H9 (cell line): Measurements from ENCODE around the gene TRIM44. TPM values are rescaled to one million over a fixed set of nuclear protein-coding genes. Genes with fewer than 3 reads are reported as not detected.
"Not testable (repeated sequence)": the region's sequence is repeated elsewhere in the genome, so short reads cannot be mapped to it uniquely, and the experiment has no call there.

Source experiments
- DNase-seq: peaks from one replicate; pipeline ENCODE4 v3.0.0-alpha.2; 2017
- H2AFZ ChIP-seq: one replicate; pipeline ENCODE4 v1.6.1; 2013; ENCODE audit warnings: mild to moderate bottlenecking, low read length, control low read depth, moderate library complexity
- H2AK5ac ChIP-seq: 2 replicates; pipeline ENCODE4 v1.6.1; 2013; ENCODE audit warnings: low read length, control low read depth, mixed read lengths; ENCODE audit not compliant: insufficient read length
- H2BK120ac ChIP-seq: one replicate; pipeline ENCODE4 v1.6.1; 2013; ENCODE audit warnings: low read depth, mild to moderate bottlenecking, low read length, control low read depth, inconsistent platforms; ENCODE audit not compliant: poor library complexity, severe bottlenecking
- H2BK12ac ChIP-seq: 2 replicates; pipeline ENCODE4 v1.6.1; 2013; ENCODE audit warnings: low read length, control low read depth, mixed read lengths, low read depth; ENCODE audit not compliant: insufficient read length
- H2BK15ac ChIP-seq: 2 replicates; pipeline ENCODE4 v1.6.1; 2013; ENCODE audit warnings: low read depth, low read length, control low read depth
- H2BK20ac ChIP-seq: one replicate; pipeline ENCODE4 v1.6.1; 2013; ENCODE audit warnings: low read depth, mild to moderate bottlenecking, low read length, control low read depth, inconsistent platforms; ENCODE audit not compliant: poor library complexity, severe bottlenecking
- H2BK5ac ChIP-seq: 2 replicates; pipeline ENCODE4 v1.6.1; 2013; ENCODE audit warnings: low read length, control low read depth, mixed read lengths; ENCODE audit not compliant: insufficient read length
- H3K14ac ChIP-seq: 2 replicates; pipeline ENCODE4 v1.6.1; 2013; ENCODE audit warnings: low read length, control low read depth; ENCODE audit not compliant: insufficient read depth
- H3K18ac ChIP-seq: 2 replicates; pipeline ENCODE4 v1.6.1; 2013; ENCODE audit warnings: low read depth, mild to moderate bottlenecking, mixed read lengths, low read length, control low read depth; ENCODE audit not compliant: insufficient read length
- H3K23ac ChIP-seq: 2 replicates; pipeline ENCODE4 v1.6.1; 2013; ENCODE audit warnings: low read length, control low read depth, mixed read lengths, low read depth; ENCODE audit not compliant: insufficient read length
- H3K23me2 ChIP-seq: 2 replicates; pipeline ENCODE4 v1.6.1; 2013; ENCODE audit warnings: low read depth, mild to moderate bottlenecking, mixed read lengths, low read length, control low read depth; ENCODE audit not compliant: insufficient read length, poor library complexity, severe bottlenecking
- H3K27ac ChIP-seq: 2 replicates; pipeline ENCODE4 v1.5.1; 2013; ENCODE audit warnings: low read length, control low read depth, mixed read lengths, low read depth; ENCODE audit not compliant: insufficient read length
- H3K27me3 ChIP-seq: 2 replicates; pipeline ENCODE4 v1.6.1; 2013; ENCODE audit warnings: low read length, control low read depth, inconsistent platforms; ENCODE audit not compliant: insufficient read depth
- H3K4ac ChIP-seq: 2 replicates; pipeline ENCODE4 v1.6.1; 2013; ENCODE audit warnings: low read depth, mild to moderate bottlenecking, control low read depth, inconsistent platforms, low read length, moderate library complexity
- H3K4me1 ChIP-seq: 2 replicates; pipeline ENCODE4 v1.6.1; 2013; ENCODE audit warnings: low read length, control low read depth, inconsistent platforms; ENCODE audit not compliant: insufficient read depth
- H3K4me2 ChIP-seq: 2 replicates; pipeline ENCODE4 v1.6.1; 2013; ENCODE audit warnings: low read length, control low read depth, mixed read lengths; ENCODE audit not compliant: insufficient read length, insufficient read depth
- H3K56ac ChIP-seq: 2 replicates; pipeline ENCODE4 v1.6.1; 2013; ENCODE audit warnings: low read depth, mild to moderate bottlenecking, mixed read lengths, low read length, control low read depth; ENCODE audit not compliant: insufficient read length
- H3K79me1 ChIP-seq: 2 replicates; pipeline ENCODE4 v1.6.1; 2013; ENCODE audit warnings: low read depth, mild to moderate bottlenecking, moderate library complexity, low read length, control low read depth, inconsistent platforms; ENCODE audit not compliant: insufficient read depth, poor library complexity, severe bottlenecking
- H3K79me2 ChIP-seq: 2 replicates; pipeline ENCODE4 v1.6.1; 2013; ENCODE audit warnings: low read length, control low read depth, inconsistent platforms; ENCODE audit not compliant: insufficient read depth
- H3K9ac ChIP-seq: 2 replicates; pipeline ENCODE4 v1.6.1; 2013; ENCODE audit warnings: low read length, control low read depth, mixed read lengths; ENCODE audit not compliant: insufficient read length; ENCODE audit errors: extremely low read depth
- H3K9me3 ChIP-seq: one replicate; pipeline ENCODE4 v1.6.1; 2013; ENCODE audit warnings: low read depth, low read length, inconsistent platforms; ENCODE audit not compliant: control insufficient read depth
- H3T11ph ChIP-seq: one replicate; pipeline ENCODE4 v1.6.1; 2013; ENCODE audit warnings: mild to moderate bottlenecking, low read length, control low read depth, inconsistent platforms
- H4K20me1 ChIP-seq: one replicate; pipeline ENCODE4 v1.6.1; 2013; ENCODE audit not compliant: control insufficient read depth, insufficient read length, insufficient read depth
- H4K5ac ChIP-seq: 2 replicates; pipeline ENCODE4 v1.6.1; 2013; ENCODE audit warnings: low read depth, mild to moderate bottlenecking, mixed read lengths, low read length, control low read depth; ENCODE audit not compliant: insufficient read length
- H4K8ac ChIP-seq: replicated peaks from 2 replicates; pipeline ENCODE4 v1.6.1; 2013; ENCODE audit warnings: low read length, control low read depth, mixed read lengths, low read depth; ENCODE audit not compliant: insufficient read length
- H4K91ac ChIP-seq: 2 replicates; pipeline ENCODE4 v1.6.1; 2013; ENCODE audit warnings: low read depth, mild to moderate bottlenecking, moderate library complexity, mixed read lengths, low read length, control low read depth; ENCODE audit not compliant: insufficient read length
- H3K27ac Mint-ChIP-seq, 3 experiments: 2 replicates in 2 of 3; 3 replicates in 1 of 3; pipeline ENCODE4 v1.8.0; 2020 to 2021; ENCODE audit warnings: mixed read lengths in 3 of 3, mild to moderate bottlenecking in 1 of 3, moderate library complexity in 1 of 3
- H3K27me3 Mint-ChIP-seq: 2 replicates; pipeline ENCODE4 v1.8.0; 2021; ENCODE audit warnings: low read depth, mild to moderate bottlenecking, moderate library complexity, mixed read lengths
- H3K36me3 Mint-ChIP-seq, 3 experiments: 2 replicates in 2 of 3; 3 replicates in 1 of 3; pipeline ENCODE4 v1.8.0; 2020 to 2021; ENCODE audit warnings: low read depth in 3 of 3, mixed read lengths in 3 of 3; ENCODE audit not compliant: insufficient read depth in 1 of 3
- H3K4me1 Mint-ChIP-seq, 2 experiments: 2 replicates each; pipeline ENCODE4 v1.8.0; 2020; ENCODE audit warnings: mixed read lengths in 2 of 2
- H3K4me3 Mint-ChIP-seq, 2 experiments: 2 replicates in 1 of 2; 3 replicates in 1 of 2; pipeline ENCODE4 v1.8.0; 2020 to 2021; ENCODE audit warnings: mild to moderate bottlenecking in 2 of 2, mixed read lengths in 2 of 2, moderate library complexity in 1 of 2
- H3K9me3 Mint-ChIP-seq, 2 experiments: 2 replicates in 1 of 2; 3 replicates in 1 of 2; pipeline ENCODE4 v1.8.0; 2020; ENCODE audit warnings: mild to moderate bottlenecking in 2 of 2, mixed read lengths in 2 of 2, moderate library complexity in 1 of 2
- WGBS: extraction: QIAGEN DNeasy Blood & Tissue Kit; methylation state at CpG from one replicate; pipeline ENCODE4 v1.1.7; 2013; ENCODE audit warnings: missing lambda C conversion rate, low lambda C conversion rate, mixed read lengths; ENCODE audit not compliant: insufficient read length; ENCODE audit errors: extremely low coverage; 5-methylcytosine and 5-hydroxymethylcytosine counted together
- total RNA-seq: library from RNA; stranded (reverse); gene quantifications from 2 replicates; pipeline ENCODE4 v1.2.1, GENCODE V29; 2021

The TRIM44 gene
- total RNA-seq, 1 experiment from 2014 or later, result 37.7 TPM

- no CpG with 5 or more reads among the region's 8 CpGs for WGBS
- peaks cover 8 to 19% of the 10 kb centered on the region in 2 experiments; a peak in 4 of 5 replicates for H3K9me3 Mint-ChIP-seq
Measured at GRCh38 chr11:35778943-35779342, 116.4 kb downstream of the TRIM44 start.

More at GRCh38 chr11:35778943-35779342, 116.4 kb downstream of the TRIM44 start:
- H3K9me3 ChIP-seq, H3K27me3 ChIP-seq, H3K4me1 ChIP-seq, H3K27me3 Mint-ChIP-seq, H3K23me2 ChIP-seq, H3K56ac ChIP-seq, H2BK20ac ChIP-seq, H3T11ph ChIP-seq, H3K23ac ChIP-seq, H2AFZ ChIP-seq, H3K27ac ChIP-seq, H3K18ac ChIP-seq, H3K14ac ChIP-seq, DNase-seq, H3K4ac ChIP-seq, H3K9ac ChIP-seq, H4K20me1 ChIP-seq, H3K79me1 ChIP-seq, H3K4me2 ChIP-seq, H2BK12ac ChIP-seq, H4K91ac ChIP-seq, H3K79me2 ChIP-seq, H2BK15ac ChIP-seq, H4K8ac ChIP-seq, H2BK120ac ChIP-seq, H2BK5ac ChIP-seq, H2AK5ac ChIP-seq, H3K4me3 Mint-ChIP-seq, H4K5ac ChIP-seq: not testable (repeated sequence)
- H3K27ac Mint-ChIP-seq, result peak overlapping the region in 1 of 3 experiments; percentile 68; a peak in 2 of 7 replicates
- peaks cover 7 to 10% (median 7%) of the 10 kb centered on the region in 3 experiments; a peak in 6 of 7 replicates for H3K36me3 Mint-ChIP-seq
- peaks cover 13 to 15% of the 10 kb centered on the region in 2 experiments for H3K4me1 Mint-ChIP-seq
